Prostate gland (tissue), 2 donors: ENCODE measurements around the gene IFNA14. TPM values are rescaled to one million over a fixed set of nuclear protein-coding genes. Genes with fewer than 3 reads are reported as not detected.
"Not testable (repeated sequence)": the region's sequence is repeated elsewhere in the genome, so short reads cannot be mapped to it uniquely, and the experiment has no call there.

Source experiments
- DNase-seq: peaks from one replicate; pipeline ENCODE4 v3.0.0-alpha.2; 2019; ENCODE audit warnings: low spot score
- H3K27ac ChIP-seq, 2 donors: fragments of 200-600 bp; sonication (generic); 2 replicates each; pipeline ENCODE4 v1.5.1; 2017 to 2019
- H3K27me3 ChIP-seq: fragments of 200-600 bp; sonication (generic); replicated peaks from 2 replicates; pipeline ENCODE4 v1.5.1; 2019; ENCODE audit not compliant: insufficient read depth
- H3K36me3 ChIP-seq, 2 donors: fragments of 200-600 bp; sonication (generic); 1 replicate in 1 of 2; 2 replicates in 1 of 2; pipeline versions ENCODE4 v1.5.1 to v1.8.1; 2017 to 2019
- H3K4me1 ChIP-seq: fragments of 200-600 bp; sonication (generic); replicated peaks from 2 replicates; pipeline ENCODE4 v1.5.1; 2019
- H3K4me3 ChIP-seq, 2 donors: fragments of 200-600 bp; sonication (generic); 2 replicates each; pipeline ENCODE4 v1.5.1; 2017 to 2019
- H3K9me3 ChIP-seq: fragments of 200-600 bp; sonication (generic); 2 replicates; pipeline ENCODE4 v1.5.1; 2017
- CTCF ChIP-seq, 4 experiments: fragments of 200-600 bp in 2 of 4; fragments of 450-650 bp in 2 of 4; sonication (generic) in 2 of 4; IDR thresholded peaks; 1 replicate in 3 of 4; 2 replicates in 1 of 4; pipeline ENCODE4 v1.5.1; 2016 to 2019; ENCODE audit warnings: antibody characterized with exemption in 4 of 4, mild to moderate bottlenecking in 2 of 4, moderate library complexity in 2 of 4
- WGBS: methylation state at CpG from one replicate; pipeline ENCODE4 v1.1.5; 2018; 5-methylcytosine and 5-hydroxymethylcytosine counted together
- intact Hi-C: fragments of 100-400 bp; cut with DNase I; formaldehyde crosslinking; loops from one replicate; pipeline ENCODE4 v1.14.2; 2022
- total RNA-seq, 2 donors: library from RNA; depleted of rRNA; stranded (reverse); fragments of >200 nt; gene quantifications; one replicate each; pipeline ENCODE4 v1.1.0, GENCODE V29; 2016

The IFNA14 gene
- total RNA-seq, 2 donors from 2014 or later: not detected

- H3K27me3 ChIP-seq, intact Hi-C loops, H3K4me1 ChIP-seq, H3K9me3 ChIP-seq, DNase-seq, H3K27ac ChIP-seq, H3K36me3 ChIP-seq, H3K4me3 ChIP-seq: not testable (repeated sequence)
- WGBS: 45% methylated on average over 6 of the region's 6 CpGs
- peak in 2 of 4 experiments; percentile 23 to 24 for TF ChIP-seq CTCF (IDR thresholded peaks at IDR 0.05)
These were observed 44.7 kb downstream of the IFNA14 start for GRCh38 chr9:21194867-21195776.

Other genes starting within 250 kb of the IFNA14 start
- gene HACD4, start 208.4 kb downstream of the IFNA14 start, total RNA-seq: 1 to 10 TPM; 2.4 to 3.1 TPM
- not detected for gene IFNB1, start 162.1 kb downstream of the IFNA14 start, total RNA-seq
- gene IFNW1, start 98.2 kb downstream of the IFNA14 start, total RNA-seq: not detected
- gene IFNA21, start 73.3 kb downstream of the IFNA14 start, total RNA-seq: not detected
- gene IFNA4, start 52.4 kb downstream of the IFNA14 start, total RNA-seq: not detected
- gene IFNA7, start 37.8 kb downstream of the IFNA14 start, total RNA-seq: not detected
- not detected for gene IFNA10, start 32.9 kb downstream of the IFNA14 start, total RNA-seq
- not detected for gene IFNA16, start 22.7 kb downstream of the IFNA14 start, total RNA-seq
- not detected for gene IFNA17, start 11.8 kb downstream of the IFNA14 start, total RNA-seq
- gene IFNA5, start 65.3 kb upstream of the IFNA14 start, total RNA-seq: not detected
- gene KLHL9, start 95.4 kb upstream of the IFNA14 start, total RNA-seq: 10 to 100 TPM; 21.4 to 31.4 TPM
- under 1 TPM in 1 of 2 donors, not detected in 1; 0.34 TPM for gene IFNA6, start 110.9 kb upstream of the IFNA14 start, total RNA-seq
- not detected for gene IFNA13, start 128.1 kb upstream of the IFNA14 start, total RNA-seq
- not detected for gene IFNA2, start 145.4 kb upstream of the IFNA14 start, total RNA-seq
- gene IFNA8, start 169.1 kb upstream of the IFNA14 start, total RNA-seq: not detected
- not detected for gene IFNA1, start 200.4 kb upstream of the IFNA14 start, total RNA-seq
- not detected for gene IFNE, start 242.3 kb upstream of the IFNA14 start, total RNA-seq